Measurements from ENCODE around the gene APOL5.

Gene APOL5

GRCh38 chr22:35728639-35729308 is 11.1 kb downstream of the APOL5 start:
- no peak for TF ChIP-seq MYC (IDR thresholded peaks at IDR 0.05; ENCODE audit: low read depth, low read length)
- no peak for TF ChIP-seq MAX (IDR thresholded peaks at IDR 0.05; ENCODE audit: low read depth, low read length)
- no peak for TF ChIP-seq POLR2A (IDR thresholded peaks at IDR 0.05; ENCODE audit: extremely low read depth, insufficient read length)
- TF ChIP-seq CTCF (IDR thresholded peaks at IDR 0.05; ENCODE audit: low read depth, low read length), result no peak
- no peak overlapping the region for H3K4me3 ChIP-seq (ENCODE audit: low read depth, low read length)
- DNase-seq (ENCODE audit: low read depth), result no peak

GRCh38 chr22:35729309-35729698 is 11.6 kb downstream of the APOL5 start:
- TF ChIP-seq CTCF (IDR thresholded peaks at IDR 0.05; ENCODE audit: low read depth, low read length) (no peak), POLR2A (IDR thresholded peaks at IDR 0.05; ENCODE audit: extremely low read depth, insufficient read length) (no peak), MYC (IDR thresholded peaks at IDR 0.05; ENCODE audit: low read depth, low read length) (no peak), MAX (IDR thresholded peaks at IDR 0.05; ENCODE audit: low read depth, low read length) (no peak)
- no peak for DNase-seq (ENCODE audit: low read depth)
- H3K4me3 ChIP-seq (ENCODE audit: low read depth, low read length), result no peak overlapping the region

- no peak for TF ChIP-seq MYC (IDR thresholded peaks at IDR 0.05; ENCODE audit: low read depth, low read length)
- TF ChIP-seq POLR2A (IDR thresholded peaks at IDR 0.05; ENCODE audit: extremely low read depth, insufficient read length), result no peak
- no peak for TF ChIP-seq CTCF (IDR thresholded peaks at IDR 0.05; ENCODE audit: low read depth, low read length)
- TF ChIP-seq MAX (IDR thresholded peaks at IDR 0.05; ENCODE audit: low read depth, low read length), result no peak
- no peak for DNase-seq (ENCODE audit: low read depth)
- H3K4me3 ChIP-seq (ENCODE audit: low read depth, low read length), result no peak overlapping the region
Observed at GRCh38 chr22:35731321-35731720, 13.6 kb downstream of the APOL5 start.

GRCh38 chr22:35732116-35732515 is 14.4 kb downstream of the APOL5 start:
- no peak overlapping the region for H3K4me3 ChIP-seq (ENCODE audit: low read depth, low read length)
- DNase-seq (ENCODE audit: low read depth), result no peak
- TF ChIP-seq CTCF (IDR thresholded peaks at IDR 0.05; ENCODE audit: low read depth, low read length) (no peak), MYC (IDR thresholded peaks at IDR 0.05; ENCODE audit: low read depth, low read length) (no peak), POLR2A (IDR thresholded peaks at IDR 0.05; ENCODE audit: extremely low read depth, insufficient read length) (no peak), MAX (IDR thresholded peaks at IDR 0.05; ENCODE audit: low read depth, low read length) (no peak)

- no peak overlapping the region for H3K4me3 ChIP-seq (ENCODE audit: low read depth, low read length)
- TF ChIP-seq CTCF (IDR thresholded peaks at IDR 0.05; ENCODE audit: low read depth, low read length) (no peak), MYC (IDR thresholded peaks at IDR 0.05; ENCODE audit: low read depth, low read length) (no peak), MAX (IDR thresholded peaks at IDR 0.05; ENCODE audit: low read depth, low read length) (no peak), POLR2A (IDR thresholded peaks at IDR 0.05; ENCODE audit: extremely low read depth, insufficient read length) (no peak)
- no peak for DNase-seq (ENCODE audit: low read depth)
Observed at GRCh38 chr22:35733036-35733435, 15.4 kb downstream of the APOL5 start.

All from NB4 (cell line).